GM12801 (cell line): ENCODE data around the gene HSFX3.
"Not testable (repeated sequence)": the region's sequence is repeated elsewhere in the genome, so short reads cannot be mapped to it uniquely, and the experiment has no call there.

Source experiments
- TF ChIP-seq, protein P1 (sequence below): IDR thresholded peaks from one replicate; pipeline ENCODE4 v1.5.1; 2011; ENCODE audit warnings: control low read depth; ENCODE audit not compliant: insufficient read length; ENCODE audit errors: extremely low read depth

Gene HSFX3, protein sequence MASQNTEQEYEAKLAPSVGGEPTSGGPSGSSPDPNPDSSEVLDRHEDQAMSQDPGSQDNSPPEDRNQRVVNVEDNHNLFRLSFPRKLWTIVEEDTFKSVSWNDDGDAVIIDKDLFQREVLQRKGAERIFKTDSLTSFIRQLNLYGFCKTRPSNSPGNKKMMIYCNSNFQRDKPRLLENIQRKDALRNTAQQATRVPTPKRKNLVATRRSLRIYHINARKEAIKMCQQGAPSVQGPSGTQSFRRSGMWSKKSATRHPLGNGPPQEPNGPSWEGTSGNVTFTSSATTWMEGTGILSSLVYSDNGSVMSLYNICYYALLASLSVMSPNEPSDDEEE

DNA sequence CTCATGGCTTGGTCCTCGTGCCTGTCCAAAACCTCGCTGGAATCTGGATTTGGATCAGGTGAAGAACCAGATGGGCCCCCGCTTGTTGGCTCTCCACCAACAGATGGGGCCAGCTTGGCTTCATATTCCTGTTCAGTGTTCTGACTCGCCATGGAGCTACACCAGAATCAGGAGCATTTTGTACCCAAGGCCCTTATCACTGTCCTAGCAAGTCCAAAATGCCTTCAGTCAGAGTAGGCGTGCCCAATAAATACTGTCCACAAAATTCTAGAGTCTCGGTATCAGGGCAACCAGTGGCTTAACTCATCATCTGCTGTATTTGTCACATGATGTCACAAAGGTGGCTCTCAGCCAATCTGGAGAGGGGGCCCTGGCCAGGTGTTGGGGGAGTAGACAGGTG is at the start of gene HSFX3:
Gene HSFX3, minus strand, starts transcription at position 224 of the 400 bp plus-strand sequence. Its CDS starts 72 bp downstream, at position 152.
- TF ChIP-seq, protein P1, sequence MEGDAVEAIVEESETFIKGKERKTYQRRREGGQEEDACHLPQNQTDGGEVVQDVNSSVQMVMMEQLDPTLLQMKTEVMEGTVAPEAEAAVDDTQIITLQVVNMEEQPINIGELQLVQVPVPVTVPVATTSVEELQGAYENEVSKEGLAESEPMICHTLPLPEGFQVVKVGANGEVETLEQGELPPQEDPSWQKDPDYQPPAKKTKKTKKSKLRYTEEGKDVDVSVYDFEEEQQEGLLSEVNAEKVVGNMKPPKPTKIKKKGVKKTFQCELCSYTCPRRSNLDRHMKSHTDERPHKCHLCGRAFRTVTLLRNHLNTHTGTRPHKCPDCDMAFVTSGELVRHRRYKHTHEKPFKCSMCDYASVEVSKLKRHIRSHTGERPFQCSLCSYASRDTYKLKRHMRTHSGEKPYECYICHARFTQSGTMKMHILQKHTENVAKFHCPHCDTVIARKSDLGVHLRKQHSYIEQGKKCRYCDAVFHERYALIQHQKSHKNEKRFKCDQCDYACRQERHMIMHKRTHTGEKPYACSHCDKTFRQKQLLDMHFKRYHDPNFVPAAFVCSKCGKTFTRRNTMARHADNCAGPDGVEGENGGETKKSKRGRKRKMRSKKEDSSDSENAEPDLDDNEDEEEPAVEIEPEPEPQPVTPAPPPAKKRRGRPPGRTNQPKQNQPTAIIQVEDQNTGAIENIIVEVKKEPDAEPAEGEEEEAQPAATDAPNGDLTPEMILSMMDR = not testable (repeated sequence)

DNA sequence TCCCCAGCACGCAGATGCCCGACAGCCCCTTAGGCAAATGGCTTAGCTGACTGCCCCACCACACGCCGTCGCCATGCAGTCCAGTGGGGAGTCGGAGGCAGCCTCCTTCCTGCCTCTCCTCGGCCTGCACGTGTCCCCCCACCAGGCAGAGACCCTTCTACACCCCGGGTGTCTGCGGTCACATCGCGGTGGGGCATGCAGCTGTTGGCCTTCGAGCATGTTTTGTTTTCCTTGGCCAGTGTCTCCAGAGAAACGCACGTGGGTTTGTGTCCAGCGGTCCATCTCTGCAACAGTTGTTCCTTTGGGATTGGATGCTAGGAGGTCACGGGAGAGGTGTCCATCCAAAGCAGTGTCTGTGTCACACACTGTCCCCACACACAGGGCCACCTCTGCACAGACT is 45.5 kb upstream of the HSFX3 start, which contains the start of gene HSFX2:
Gene HSFX2, minus strand, starts transcription at position 101 of the 400 bp plus-strand sequence. CDS start 614 bp downstream, outside the sequence.
- TF ChIP-seq, protein P1 = not testable (repeated sequence)

DNA sequence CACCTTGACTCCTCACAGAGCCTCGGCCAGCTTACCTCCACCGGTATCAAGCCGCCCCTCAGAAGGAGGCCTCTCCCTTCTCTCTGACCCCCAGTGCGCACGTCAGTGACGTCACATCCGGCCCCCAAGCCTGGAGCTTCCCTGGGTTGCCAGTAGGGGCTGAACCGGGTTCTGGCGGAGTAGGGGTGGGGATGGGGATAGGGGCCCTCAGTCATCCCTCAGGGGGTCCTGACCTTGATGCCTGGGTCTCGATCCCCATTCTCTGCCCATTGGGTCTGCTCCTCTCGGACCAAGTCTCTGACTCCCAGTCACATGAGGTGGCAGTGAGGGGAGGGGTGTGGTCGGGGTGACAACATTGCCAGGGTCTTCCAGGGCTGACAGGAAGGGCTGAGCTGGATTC is 37.6 kb upstream of the HSFX3 start, which contains the start of gene MAGEA9B:
Gene MAGEA9B, minus strand, starts transcription at position 101 of the 400 bp plus-strand sequence. CDS start 4,280 bp downstream, outside the sequence.
- TF ChIP-seq, protein P1 = not testable (repeated sequence)

DNA sequence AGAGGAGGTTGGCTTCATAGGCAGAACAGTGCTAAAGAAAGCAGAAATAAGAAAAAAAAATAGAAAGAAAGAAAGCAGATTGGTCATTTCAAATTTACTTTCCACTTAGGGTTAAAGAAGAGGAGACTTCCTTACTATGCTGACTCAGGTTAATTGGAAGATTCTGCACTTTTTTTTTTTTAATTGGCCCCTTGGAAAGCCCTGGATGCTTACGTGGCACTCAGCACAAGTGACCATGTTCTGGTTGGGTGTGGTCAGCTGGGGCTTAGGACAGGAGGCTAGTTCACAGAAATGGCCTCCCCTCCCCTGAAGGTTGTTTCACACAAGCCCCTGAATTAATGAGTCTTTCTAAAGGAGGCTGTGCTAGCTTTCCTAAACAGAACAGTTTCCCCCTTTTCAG is 23.0 kb upstream of the HSFX3 start:
- TF ChIP-seq, protein P1 = no peak

DNA sequence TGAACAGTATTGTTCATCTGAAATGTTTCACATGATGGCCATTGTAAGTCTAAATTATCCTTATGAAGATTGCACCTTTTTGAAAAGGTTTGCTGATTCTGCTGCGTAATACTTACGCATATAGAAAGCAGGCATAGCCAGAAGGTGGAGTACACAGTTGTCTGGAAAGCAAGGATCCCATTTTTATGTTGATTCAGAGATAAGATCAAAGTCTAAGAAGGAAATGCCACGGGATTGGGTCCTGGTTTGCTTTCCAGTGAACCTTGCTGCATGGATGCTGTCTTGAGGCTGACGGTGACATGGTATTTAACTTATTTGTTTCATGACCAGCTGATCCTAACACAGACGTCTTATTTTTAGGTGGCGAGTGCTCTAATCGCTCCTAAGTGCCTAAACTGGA is 22.0 kb upstream of the HSFX3 start:
- TF ChIP-seq, protein P1 = no peak

DNA sequence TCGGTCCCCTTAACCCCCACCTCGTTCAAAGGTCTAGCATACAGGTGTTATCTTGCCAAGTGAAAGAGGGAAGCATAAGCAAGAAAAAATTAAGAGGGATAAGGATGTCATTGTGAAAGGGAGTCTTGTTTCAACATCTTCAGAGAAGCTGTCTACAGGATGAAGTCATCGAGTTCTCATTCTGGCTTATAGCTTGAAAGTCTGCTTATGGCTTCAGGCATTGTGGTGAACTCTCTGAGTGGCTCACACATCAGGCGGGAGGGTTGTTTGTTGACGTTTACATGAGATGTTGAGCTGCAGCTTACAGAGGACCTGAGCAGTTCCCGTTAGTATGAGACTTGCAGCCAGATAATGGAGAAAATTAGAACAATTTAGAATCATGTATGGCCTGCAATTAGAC is 20.9 kb upstream of the HSFX3 start:
- TF ChIP-seq, protein P1 = no peak

DNA sequence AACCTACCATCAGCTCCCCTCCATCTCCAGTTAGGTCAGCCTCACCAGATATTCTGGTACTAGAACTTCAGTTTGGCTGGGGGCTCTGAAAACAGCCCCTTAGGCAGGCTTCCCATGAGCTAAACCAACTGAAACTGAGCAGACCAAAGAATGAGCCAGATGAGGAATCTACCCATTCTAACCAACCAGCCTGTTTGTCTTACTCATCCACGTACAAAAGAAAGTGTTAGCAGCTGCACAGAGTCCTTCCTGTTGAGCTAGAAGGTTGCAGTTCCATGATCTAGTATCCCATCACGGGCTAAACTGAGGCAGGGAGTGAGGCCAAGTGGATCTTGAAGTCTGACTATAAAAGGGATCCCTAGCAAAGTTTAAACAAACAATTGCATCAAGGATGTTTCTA is 20.0 kb upstream of the HSFX3 start:
- TF ChIP-seq, protein P1 = no peak
